GM21367 (cell line): ENCODE measurements around the gene CALHM2.

Experiments used
- ATAC-seq: cut with Tn5 transposase; IDR thresholded peaks from one replicate; pipeline ENCODE4 v1.9.1; 2021; ENCODE audit not compliant: unreplicated experiment

Gene CALHM2

DNA sequence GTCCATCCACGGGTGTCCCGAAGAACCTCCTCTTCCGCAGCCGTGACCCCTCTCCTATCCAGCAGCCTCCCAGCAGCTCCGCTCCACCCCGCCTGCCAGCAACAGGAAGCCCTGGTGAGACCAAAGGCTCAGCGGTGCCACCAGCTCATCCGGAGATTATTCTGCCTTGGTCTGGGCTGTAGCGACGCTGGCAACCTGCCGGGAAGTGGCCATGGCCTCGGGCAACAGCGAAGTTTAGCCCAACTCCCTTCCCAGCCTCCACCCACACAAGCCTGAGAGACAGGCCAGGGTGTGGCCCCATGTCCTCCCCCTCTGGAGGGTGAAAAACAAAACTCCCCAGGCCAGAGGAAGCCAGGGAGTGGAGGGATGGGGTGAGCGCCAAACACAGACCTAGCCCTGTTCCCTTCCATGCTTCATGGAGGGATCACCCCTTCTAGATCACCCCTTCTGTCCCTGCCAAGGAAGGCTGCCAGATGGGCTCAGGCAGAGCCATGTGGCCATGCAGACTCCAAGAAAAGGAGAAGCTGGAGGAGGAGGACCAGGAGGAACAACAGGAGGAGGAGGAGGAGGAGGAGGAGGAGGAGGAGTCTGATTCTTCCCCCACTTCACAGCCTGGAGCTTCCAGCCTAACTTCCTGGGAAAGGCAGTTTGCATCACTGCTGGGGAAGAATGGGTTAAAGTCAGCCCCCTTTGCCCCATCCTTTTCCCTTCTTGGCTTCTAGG, 918 bp downstream of the CALHM2 start:
- no peak for ATAC-seq

DNA sequence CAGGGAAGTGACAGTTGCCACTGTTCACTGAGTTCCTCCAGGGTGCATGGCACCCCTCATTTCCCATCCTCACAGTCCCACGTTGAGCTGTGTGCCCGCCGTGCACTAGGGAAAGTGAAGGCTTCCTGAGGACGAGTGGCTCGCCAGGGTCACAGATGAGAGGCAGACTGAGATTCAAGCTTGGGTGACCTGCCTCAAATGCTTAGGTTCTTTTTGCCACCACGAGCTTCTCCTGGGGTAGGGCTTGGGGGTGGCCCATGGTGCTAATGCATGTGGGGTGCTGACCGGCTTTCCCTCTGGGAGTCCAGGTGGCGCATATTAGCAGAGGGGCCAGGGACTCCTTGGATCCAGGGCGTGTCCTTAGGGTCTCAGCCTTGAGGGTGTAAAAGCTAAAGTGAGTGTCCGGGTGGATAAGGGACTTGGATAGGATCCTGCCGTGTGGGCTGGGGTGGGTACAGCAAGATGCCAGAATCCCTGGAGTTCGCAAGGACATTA, 1.9 kb downstream of the CALHM2 start:
- ATAC-seq = no peak

DNA sequence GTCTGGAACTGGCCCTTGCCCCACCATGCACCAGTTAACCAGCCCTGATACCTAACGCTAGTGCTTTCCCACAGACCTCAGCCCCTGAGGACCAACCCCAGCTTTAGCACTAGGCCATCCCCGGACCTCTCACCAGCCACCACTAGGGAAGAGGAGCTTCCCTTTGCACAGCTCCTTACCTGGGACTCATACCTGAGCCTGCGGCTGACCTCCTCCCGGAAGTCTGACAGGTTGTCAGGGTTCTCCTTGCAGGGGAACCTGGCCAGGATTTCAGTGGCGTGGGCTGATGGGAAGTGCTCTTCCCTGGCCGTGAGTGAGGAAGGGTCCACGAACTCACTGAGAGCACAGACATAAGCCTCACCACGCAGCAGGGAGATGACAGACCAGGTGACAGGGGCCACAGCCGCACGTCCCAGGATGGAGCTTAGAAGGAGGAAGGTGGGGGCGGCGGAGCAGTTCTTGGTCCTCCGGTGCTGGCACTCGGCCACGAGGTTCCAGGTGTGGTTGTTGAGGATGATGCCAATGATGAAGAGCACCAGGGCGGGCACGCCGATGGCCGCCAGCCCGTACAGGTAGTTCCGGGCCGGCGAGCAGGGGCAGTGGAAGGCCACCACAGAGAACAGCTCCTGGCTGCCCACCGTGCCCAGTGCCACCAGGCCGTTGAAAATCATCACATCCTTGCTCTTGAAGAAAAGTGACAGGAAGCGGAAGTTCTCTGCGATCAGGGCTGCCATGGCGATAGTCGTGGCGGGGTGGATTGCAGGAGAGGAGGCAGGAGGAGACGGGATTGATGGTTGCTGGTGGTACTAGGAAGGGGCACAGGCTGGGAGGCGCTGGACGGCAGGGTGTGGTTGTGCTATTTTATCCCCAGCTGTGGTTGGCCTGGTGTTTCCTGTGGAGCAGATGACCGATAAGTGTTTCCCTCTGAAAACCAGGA, 2.7 kb downstream of the CALHM2 start:
- no peak for ATAC-seq

DNA sequence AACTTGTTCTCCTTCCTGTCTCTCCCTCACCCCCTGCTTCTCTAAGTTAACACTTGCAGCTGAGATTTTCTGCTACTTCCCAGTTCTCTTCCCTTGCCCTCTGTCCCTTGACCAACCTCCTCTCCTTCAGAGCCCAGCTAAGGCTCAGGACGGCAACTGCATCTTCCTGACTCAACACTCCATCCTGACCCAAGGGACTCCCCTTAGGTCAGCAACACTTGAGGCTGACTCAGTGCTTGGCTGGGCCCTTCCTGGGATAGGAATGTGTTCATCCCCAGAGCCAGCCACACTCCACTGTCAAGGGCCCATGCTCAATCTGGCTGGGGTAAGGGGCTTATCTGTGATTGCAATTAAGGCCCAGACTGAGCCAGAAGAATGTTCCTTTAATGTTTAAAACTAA, 3.4 kb downstream of the CALHM2 start:
- ATAC-seq = no peak

DNA sequence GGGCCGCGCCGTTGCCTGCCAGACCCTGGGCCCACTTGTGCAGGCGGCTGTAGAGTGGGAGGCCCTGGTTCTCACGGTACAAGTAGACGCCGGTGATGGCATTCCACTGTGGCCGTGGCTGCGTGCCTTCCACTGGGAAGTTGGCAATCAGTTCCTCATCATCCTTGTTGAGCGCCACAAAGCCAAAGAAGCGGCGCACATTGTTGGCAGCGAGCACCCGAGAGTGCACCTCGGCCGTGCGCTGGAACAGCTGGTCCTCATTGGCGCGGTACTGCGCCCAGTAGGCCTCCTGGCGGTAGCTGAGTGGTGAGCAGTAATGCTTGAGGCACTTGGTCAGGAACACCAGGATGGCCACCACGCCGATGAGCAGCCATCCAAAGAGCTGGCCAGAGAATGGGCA, 5.0 kb downstream of the CALHM2 start:
- no peak for ATAC-seq

DNA sequence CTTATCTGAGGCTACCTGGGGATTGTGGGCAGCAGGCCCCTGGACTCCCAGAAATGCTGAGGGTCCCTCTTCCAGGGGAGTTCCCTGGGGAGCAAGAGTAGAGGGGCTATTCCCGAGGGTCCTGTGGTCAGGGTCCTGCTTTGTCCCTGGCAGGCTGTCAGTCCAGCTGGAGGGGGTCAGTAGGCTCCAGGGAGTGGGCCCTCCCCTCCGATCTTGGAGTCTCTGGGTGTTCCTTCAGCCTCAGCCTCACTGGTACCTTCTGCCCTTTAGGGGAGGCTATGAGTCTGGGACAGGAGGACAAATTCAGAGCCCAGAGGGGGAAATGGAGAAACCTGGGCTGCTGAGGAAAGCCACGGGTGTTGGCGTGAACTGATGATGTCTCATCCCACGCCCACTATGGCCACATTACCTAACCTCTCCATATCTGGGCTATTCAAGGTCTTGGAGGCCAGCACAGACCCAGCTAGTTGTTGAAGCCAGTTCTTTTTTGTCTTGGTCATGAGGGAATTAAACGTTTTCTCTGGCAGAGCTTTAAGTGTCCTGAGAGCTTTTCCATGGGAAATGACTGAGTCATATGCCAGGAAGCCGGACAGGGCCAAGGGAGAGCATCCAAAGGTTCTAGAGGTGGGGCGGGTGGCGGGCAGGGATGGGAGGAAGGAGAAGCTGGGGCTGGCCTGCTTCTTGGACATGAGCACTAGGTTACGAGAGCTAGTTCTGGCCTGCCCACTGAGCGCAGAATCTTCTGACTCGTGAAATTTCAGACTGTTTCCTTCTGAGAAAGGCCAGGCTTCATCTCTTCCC, 6.2 kb downstream of the CALHM2 start:
- no peak for ATAC-seq

DNA sequence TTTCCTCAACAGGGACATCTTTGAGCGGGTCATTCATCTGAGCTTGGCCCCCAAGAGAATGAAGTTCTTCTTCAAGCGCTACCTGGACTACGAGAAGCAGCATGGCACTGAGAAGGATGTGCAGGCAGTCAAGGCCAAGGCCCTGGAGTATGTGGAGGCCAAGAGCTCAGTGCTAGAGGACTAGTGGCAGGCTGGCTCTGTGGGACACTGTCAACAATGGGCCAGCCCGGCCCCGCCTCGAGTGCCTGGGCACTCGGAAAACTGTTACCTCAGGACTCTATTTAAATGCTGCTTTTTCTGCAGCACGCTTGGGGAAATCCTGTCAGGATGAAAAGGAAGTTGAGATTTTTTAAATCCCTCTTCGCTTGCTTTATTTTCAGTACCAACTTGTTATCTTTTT, 6.8 kb downstream of the CALHM2 start:
- no peak for ATAC-seq

DNA sequence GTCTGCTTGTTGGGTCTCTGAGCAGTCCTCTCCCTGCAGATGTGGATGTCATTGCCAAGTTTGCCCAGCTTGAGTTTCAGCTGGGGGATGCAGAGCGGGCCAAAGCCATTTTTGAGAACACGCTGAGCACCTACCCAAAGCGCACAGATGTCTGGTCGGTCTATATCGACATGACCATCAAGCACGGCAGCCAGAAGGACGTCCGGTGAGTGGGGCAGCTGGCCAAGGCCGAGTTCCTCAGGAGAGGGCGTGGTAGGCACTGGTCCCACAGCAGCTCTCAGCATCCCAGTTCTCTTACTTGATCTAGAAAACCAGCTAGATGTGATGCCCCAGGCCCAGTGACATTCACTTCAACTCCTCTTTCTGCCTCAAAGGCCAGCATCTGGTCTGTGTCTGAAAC, 7.7 kb downstream of the CALHM2 start:
- ATAC-seq = no peak

DNA sequence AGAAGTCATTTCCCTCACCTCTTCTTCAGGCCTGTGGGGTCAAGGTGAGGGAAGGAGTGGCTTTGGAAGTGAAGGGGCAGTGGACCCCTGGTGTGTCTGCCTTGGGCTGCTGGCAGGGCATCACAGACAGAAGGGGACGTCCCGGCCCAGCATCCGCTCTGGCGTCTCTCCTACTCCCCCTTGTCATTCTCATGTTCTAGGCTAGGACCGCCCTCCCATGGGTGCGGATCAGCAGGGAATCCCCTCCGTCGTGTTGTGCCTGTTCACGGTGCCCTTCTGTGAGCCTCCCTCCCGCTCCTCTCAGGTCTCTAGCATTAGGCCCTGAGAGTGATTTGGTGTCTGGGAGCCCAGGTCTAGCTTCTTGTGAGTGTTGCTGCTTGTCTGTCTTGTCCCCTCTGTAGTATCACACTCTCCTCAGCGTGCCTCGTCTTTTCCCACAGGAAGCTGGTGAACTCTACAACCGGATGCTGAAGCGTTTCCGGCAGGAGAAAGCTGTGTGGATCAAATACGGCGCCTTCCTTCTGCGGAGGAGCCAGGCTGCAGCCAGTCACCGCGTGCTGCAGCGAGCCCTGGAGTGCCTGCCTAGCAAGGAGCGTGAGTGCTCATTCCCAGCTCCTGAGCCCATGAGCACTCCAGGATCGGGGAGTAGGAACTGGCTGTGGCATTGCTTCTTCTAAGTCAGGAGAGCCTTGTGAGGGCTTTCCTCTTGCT, 8.5 kb downstream of the CALHM2 start:
- ATAC-seq = no peak

DNA sequence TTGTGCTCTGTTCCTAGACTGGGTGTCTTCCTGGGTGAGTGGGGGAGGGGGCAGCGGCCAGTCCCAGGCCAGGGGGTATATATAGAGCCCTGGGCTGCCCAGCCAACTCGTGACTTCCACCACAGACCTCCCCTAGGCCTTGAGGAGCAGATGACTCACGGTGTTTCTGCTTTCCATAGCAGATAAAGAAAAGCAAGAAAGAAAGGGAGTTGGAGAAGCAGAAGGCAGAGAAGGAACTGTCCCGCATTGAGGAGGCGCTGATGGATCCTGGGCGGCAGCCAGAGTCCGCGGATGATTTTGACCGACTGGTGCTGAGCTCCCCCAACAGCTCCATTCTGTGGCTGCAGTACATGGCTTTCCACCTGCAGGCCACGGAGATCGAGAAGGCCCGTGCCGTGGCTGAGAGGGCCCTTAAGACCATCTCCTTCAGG, 10.1 kb downstream of the CALHM2 start:
- ATAC-seq = no peak

DNA sequence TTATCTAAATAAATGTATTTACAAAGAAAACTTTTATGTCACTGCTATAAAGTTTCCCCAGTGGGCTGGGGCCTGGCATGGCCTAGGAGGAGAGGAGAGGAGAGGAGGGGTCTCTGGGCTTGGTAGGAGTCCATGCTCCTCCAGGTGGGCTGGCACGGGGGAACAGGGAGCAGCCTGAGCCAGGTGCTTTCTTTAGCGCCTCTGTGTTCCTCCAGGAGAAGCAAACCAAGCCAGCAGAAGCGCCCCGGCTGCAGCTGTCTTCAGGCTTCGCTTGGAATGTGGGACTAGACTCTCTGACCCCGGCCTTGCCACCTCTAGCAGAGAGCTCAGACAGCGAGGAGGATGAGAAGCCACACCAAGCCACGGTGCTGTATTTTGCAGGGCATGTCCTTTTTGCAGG, 10.6 kb downstream of the CALHM2 start:
- ATAC-seq = no peak

DNA sequence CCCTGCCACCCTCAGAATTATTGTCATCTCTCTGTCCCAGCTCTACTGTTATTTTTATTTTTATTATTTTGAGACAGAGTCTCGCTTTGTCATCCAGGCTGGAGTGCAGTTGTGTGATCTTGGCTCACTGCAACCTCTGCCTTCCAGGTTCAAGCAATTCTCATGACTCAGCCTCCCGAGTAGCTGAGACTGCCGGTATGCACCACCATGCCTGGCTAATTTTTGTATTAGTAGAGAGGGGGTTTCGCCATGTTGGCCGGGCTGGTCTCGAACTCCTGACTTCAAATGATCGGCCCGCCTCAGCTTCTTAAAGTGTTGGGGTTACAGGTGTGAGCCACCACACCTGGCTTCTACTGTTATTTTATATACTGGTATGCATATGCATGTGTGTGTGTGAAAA, 11.0 kb downstream of the CALHM2 start:
- ATAC-seq = no peak

DNA sequence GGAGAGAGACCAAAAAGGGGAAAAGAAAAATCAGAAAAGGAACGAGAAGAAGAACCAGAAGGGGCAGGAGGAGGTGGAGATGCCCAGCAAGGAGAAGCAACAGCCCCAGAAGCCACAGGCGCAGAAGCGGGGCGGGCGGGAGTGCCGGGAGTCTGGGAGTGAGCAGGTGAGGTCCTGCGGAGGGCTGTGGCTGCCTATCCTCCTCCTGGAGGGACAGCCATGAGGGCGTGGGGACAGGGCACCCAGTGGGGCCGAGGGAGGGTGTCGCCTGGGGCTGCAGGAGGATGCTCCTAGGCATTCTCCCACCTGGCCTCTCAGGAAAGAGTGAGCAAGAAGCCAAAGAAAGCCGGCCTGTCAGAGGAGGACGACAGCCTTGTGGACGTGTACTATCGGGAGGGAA, 11.8 kb downstream of the CALHM2 start:
- no peak for ATAC-seq

DNA sequence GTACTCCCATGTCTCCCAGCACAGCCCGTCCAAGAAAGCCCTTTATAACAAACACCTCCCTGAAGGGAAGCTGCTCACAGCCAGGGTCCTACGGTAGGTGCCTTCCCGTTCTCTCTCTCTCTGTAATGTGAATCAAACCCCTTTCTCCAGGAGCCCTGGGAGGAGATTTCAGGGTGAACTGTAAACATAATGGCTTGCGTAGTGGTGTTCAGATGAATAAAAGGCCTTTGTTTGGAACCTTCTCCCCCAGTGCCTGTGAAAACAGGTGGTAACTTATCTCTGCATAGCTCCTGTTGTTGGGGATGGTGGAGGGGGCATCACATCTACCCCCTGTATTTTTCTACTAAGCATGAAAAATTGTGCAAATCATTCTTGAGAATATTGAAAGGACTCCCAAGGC, 12.4 kb downstream of the CALHM2 start:
- no peak for ATAC-seq

DNA sequence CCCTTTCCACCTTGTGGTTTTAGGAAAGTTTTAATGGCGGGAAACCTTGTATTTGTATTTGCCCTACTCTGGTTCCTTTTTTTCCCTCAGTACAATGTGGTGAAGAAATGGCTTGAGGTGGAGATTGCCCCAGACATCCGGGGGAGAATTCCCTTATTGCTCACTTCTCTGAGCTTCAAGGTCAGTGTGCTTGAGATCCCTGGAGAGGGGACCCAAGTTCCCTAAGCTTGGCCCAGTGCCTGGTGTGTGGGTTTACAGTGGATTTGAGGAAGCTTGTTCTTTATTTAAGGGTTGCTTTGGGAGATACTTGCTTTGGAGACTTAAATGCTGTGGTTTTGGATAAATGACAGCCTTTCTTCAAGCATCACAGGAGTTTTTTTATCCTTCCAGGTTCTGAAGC, 18.3 kb downstream of the CALHM2 start:
- ATAC-seq = no peak

DNA sequence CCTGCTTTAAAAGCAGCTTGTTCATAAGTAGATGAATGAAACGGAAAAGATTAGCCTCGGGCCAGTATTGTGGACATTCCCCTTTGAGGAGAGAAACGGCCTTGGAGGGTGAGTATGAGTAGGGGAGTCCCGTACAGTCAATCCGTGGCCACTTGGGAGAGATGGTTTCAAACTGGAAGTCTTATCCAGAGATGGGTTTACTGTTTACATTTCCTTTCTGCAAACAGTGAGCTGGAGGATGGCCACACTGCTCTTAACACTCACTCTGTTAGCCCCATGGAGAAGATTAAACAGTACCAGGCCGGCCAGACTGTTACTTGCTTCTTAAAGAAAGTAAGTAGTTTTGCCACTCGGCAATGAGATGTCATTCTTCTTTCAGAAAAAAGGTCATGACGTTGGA, 20.3 kb downstream of the CALHM2 start:
- ATAC-seq = no peak

DNA sequence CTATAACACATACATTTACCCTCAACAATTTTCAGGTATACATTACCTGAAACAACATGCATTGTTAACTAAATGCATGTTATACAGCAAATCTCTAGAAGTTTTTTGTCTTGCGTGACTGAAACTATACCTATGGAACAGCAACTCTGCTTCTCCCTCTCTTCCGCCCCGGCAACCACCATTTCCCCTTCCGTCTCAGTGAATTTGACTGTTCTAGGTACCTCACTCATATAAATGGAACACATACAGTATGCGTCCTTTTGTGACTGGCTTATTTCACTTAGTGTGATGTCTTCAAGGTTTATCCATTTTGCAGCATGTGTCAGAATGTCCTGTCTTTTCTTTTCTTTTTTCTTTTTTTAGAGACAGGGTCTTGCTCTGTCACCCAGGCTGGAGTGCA, 22.5 kb downstream of the CALHM2 start:
- ATAC-seq = no peak

DNA sequence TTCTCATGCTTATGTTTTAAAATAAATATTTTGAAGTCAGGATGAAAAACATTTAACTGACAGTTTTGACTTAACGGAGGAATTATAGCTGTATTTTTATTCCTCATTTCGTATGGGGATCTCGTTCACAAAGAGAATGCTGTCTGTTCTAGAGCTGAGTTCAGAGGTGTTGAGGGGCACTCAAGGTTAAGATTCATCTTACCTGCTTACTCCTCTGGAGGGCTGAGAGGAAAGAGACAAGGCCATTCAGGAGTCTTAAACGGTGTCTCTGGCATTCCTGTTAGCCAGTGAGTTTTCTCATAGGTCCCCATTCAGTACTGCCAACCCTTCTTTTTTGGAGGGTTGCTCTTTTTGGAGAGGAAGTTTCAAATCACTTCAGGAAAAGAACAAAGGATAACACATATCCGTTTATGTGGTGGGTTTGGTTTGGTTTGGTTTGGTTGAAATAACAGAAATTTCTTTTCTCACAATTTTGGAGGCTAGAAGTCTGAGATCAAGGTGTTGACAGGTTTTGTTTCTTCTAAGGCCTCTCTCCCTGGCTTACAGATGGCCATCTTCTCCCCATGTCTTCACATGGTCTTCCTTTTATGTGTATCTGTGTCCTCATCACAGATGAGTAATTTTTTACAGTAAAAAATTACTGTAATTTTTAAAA, 23.1 kb downstream of the CALHM2 start:
- no peak for ATAC-seq

DNA sequence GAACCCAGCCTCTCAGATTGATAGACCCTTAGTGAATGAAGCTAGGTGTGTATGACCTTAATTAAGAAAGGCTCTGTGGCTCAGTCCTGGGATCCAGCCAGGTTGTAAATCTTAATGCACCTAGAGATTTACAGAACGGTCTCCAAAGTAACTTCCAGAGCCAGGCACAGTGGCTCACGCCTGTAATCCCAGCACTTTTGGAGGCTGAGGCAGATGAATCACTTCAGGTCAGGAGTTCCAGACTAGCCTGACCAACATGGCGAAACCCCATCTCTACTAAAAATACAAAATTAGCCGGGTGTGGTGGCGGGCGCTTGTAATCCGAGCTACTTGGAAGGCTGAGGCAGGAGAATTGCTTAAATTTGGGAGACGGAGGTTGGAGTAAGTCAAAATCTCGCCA, 24.3 kb downstream of the CALHM2 start:
- ATAC-seq = no peak

DNA sequence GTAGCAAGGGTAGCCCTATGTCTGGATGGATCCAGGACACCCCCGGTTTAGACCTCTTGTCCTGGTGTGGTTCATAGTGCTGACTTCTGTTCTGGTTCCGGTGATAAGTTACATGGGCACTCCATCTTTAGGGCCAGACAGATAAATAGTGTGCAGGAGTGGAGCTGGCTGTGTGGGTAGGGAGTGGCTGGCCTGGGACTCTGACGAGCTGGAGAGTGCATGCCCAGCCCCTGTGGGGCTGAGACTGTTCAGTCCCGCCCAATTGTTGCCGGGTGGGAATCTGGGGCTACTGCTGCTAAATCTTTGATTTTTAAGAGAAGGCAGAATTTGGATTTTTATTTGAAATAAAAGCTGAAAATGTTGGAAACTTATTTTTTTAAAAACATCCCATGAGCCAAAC, 28.4 kb downstream of the CALHM2 start:
- no peak for ATAC-seq
